HEK293T (cell line): ENCODE measurements around the gene HMGN1.

Experiments
- FOXA1 ChIP-seq: fragments of 450-650 bp; IDR thresholded peaks from 2 replicates; pipeline ENCODE4 v1.6.1; 2016; ENCODE audit warnings: mild to moderate bottlenecking
- FOXM1 ChIP-seq: fragments of 450-650 bp; IDR thresholded peaks from 2 replicates; pipeline ENCODE4 v1.6.1; 2017; ENCODE audit warnings: mild to moderate bottlenecking, borderline replicate concordance
- SP1 ChIP-seq: fragments of 450-650 bp; IDR thresholded peaks from 2 replicates; pipeline ENCODE4 v1.6.1; 2017
- SUZ12 ChIP-seq: fragments of 450-650 bp; IDR thresholded peaks from 2 replicates; pipeline ENCODE4 v1.6.1; 2016; ENCODE audit warnings: mild to moderate bottlenecking

DNA sequence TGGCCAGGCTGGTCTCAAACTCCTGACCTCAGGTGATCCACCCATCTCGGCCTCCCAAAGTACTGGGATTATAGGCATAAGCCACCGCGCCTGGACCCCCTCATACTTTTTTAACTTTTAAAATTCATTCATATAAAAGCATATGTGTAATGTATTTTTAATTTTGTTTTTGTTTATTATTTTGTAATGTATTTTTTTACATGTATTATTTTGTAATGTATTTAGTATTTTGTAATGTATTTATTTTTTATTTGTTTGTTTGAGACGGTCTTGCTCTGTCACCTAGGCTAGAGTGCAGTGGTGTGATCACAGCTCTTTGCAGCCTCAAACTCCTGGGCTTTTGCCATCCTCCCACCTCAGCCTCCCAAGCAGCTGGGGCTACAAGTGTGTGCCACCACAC, 23.4 kb downstream of the HMGN1 start:
- TF ChIP-seq FOXA1 (no peak), SP1 (no peak), FOXM1 (no peak), SUZ12 (no peak)
